ENCODE measurements around the gene ANXA4. TPM values are rescaled to one million over a fixed set of nuclear protein-coding genes. Genes with fewer than 3 reads are reported as not detected.
"Not testable (repeated sequence)": the region's sequence is repeated elsewhere in the genome, so short reads cannot be mapped to it uniquely, and the experiment has no call there.

ANXA4 gene
- polyA plus RNA-seq, 3 donors, result 230 to 308 (median 240) TPM

- DNase-seq (ENCODE audit: low read depth in 3 of 3, low spot score in 2 of 3), result no peak
Measured at GRCh38 chr2:69718338-69718965, 23.5 kb upstream of the ANXA4 start.

GRCh38 chr2:69720404-69720803 lies 21.5 kb upstream of the ANXA4 start:
- no peak for DNase-seq (ENCODE audit: low read depth in 3 of 3, low spot score in 2 of 3)

GRCh38 chr2:69721022-69721421 lies 20.9 kb upstream of the ANXA4 start:
- no peak for DNase-seq (ENCODE audit: low read depth in 3 of 3, low spot score in 2 of 3)

GRCh38 chr2:69723791-69724190 lies 18.1 kb upstream of the ANXA4 start:
- DNase-seq (ENCODE audit: low read depth in 3 of 3, low spot score in 2 of 3), result no peak

GRCh38 chr2:69724540-69725159 lies 17.3 kb upstream of the ANXA4 start:
- peak; percentile 65 to 78 (median 73) for DNase-seq (ENCODE audit: low read depth in 3 of 3, low spot score in 2 of 3)

GRCh38 chr2:69725706-69726360 lies 16.1 kb upstream of the ANXA4 start:
- DNase-seq (ENCODE audit: low read depth in 3 of 3, low spot score in 2 of 3), result no peak

- DNase-seq (ENCODE audit: low read depth in 3 of 3, low spot score in 2 of 3), result no peak
Measured at GRCh38 chr2:69729266-69729665, 12.7 kb upstream of the ANXA4 start.

- no peak for DNase-seq (ENCODE audit: low read depth in 3 of 3, low spot score in 2 of 3)
Measured at GRCh38 chr2:69729781-69730180, 12.2 kb upstream of the ANXA4 start.

- no peak for DNase-seq (ENCODE audit: low read depth in 3 of 3, low spot score in 2 of 3)
Measured at GRCh38 chr2:69731147-69731970, 10.6 kb upstream of the ANXA4 start.

- no peak for DNase-seq (ENCODE audit: low read depth in 3 of 3, low spot score in 2 of 3)
Measured at GRCh38 chr2:69733342-69734034, 8.4 kb upstream of the ANXA4 start.

GRCh38 chr2:69734035-69734611 lies 7.8 kb upstream of the ANXA4 start:
- no peak for DNase-seq (ENCODE audit: low read depth in 3 of 3, low spot score in 2 of 3)

GRCh38 chr2:69734854-69735544 lies 6.9 kb upstream of the ANXA4 start:
- DNase-seq (ENCODE audit: low read depth in 3 of 3, low spot score in 2 of 3), result no peak

- no peak for DNase-seq (ENCODE audit: low read depth in 3 of 3, low spot score in 2 of 3)
Measured at GRCh38 chr2:69735686-69736085, 6.2 kb upstream of the ANXA4 start.

- DNase-seq (ENCODE audit: low read depth in 3 of 3, low spot score in 2 of 3), result not testable (repeated sequence)
Measured at GRCh38 chr2:69738149-69738548, 3.8 kb upstream of the ANXA4 start.

- no peak for DNase-seq (ENCODE audit: low read depth in 3 of 3, low spot score in 2 of 3)
Measured at GRCh38 chr2:69740502-69740951, 1.4 kb upstream of the ANXA4 start.

GRCh38 chr2:69741229-69741574 lies 732 bp upstream of the ANXA4 start:
- DNase-seq (ENCODE audit: low read depth in 3 of 3, low spot score in 2 of 3), result peak in 1 of 3 donors; percentile 44

GRCh38 chr2:69742322-69742952 lies 503 bp downstream of the ANXA4 start:
- DNase-seq (ENCODE audit: low read depth in 3 of 3, low spot score in 2 of 3), result no peak

- no peak for DNase-seq (ENCODE audit: low read depth in 3 of 3, low spot score in 2 of 3)
Measured at GRCh38 chr2:69743847-69744264, 1.9 kb downstream of the ANXA4 start.

GRCh38 chr2:69744456-69744855 lies 2.5 kb downstream of the ANXA4 start:
- no peak for DNase-seq (ENCODE audit: low read depth in 3 of 3, low spot score in 2 of 3)
